A673 (cell line): ENCODE results near the gene ATF1. TPM values are rescaled to one million over a fixed set of nuclear protein-coding genes. Genes with fewer than 3 reads are reported as not detected.
"Not testable (repeated sequence)": the region's sequence is repeated elsewhere in the genome, so short reads cannot be mapped to it uniquely, and the experiment has no call there.

Experiments used
- BruUV-seq: library from RNA; stranded (reverse); fragments of 400-500 nt; replicated peaks from 2 replicates; lab custom pipeline; 2021; lab: Mats Ljungman, UMichigan
- CTCF ChIA-PET: fragments of 300-600 bp; sonication (Branson Sonifier 250); formaldehyde crosslinking; loops from one replicate; lab custom pipeline; 2022; ENCODE audit warnings: antibody characterized with exemption; lab: Charles Lee
- POLR2A ChIA-PET: fragments of 300-600 bp; sonication (Branson Sonifier 250); formaldehyde crosslinking; loops from one replicate; lab custom pipeline; 2022; ENCODE audit warnings: antibody characterized with exemption; ENCODE audit not compliant: low non-redundant PET; lab: Charles Lee
- DNase-seq: peaks from one replicate; pipeline ENCODE4 v3.0.0-alpha.2; 2015; ENCODE audit warnings: low spot score
- H3K27ac ChIP-seq: fragments of 200-600 bp; sonication (generic); 2 replicates; pipeline ENCODE4 v1.5.1; 2016; ENCODE audit warnings: mixed run types, low read depth, mild to moderate bottlenecking, mixed read lengths, antibody characterized with exemption, low read length; ENCODE audit not compliant: poor library complexity, severe bottlenecking
- H3K27me3 ChIP-seq: fragments of 200-600 bp; sonication (generic); replicated peaks from 2 replicates; pipeline ENCODE4 v1.6.1; 2017; ENCODE audit warnings: mixed run types, low read depth, mild to moderate bottlenecking, mixed read lengths, antibody characterized with exemption, low read length; ENCODE audit not compliant: insufficient read depth, poor library complexity
- H3K36me3 ChIP-seq: fragments of 200-600 bp; sonication (generic); 2 replicates; pipeline ENCODE4 v1.6.1; 2016; ENCODE audit warnings: mixed run types, mild to moderate bottlenecking, mixed read lengths, antibody characterized with exemption, low read length; ENCODE audit not compliant: insufficient read depth, poor library complexity, severe bottlenecking
- H3K4me1 ChIP-seq: fragments of 200-600 bp; sonication (generic); 2 replicates; pipeline ENCODE4 v1.6.1; 2017; ENCODE audit warnings: mixed run types, mild to moderate bottlenecking, mixed read lengths, antibody characterized with exemption, low read length; ENCODE audit not compliant: insufficient read depth, poor library complexity, severe bottlenecking
- H3K4me3 ChIP-seq: fragments of 200-600 bp; sonication (generic); 2 replicates; pipeline ENCODE4 v1.5.1; 2016; ENCODE audit warnings: low read depth, mixed run types, mild to moderate bottlenecking, mixed read lengths, low read length; ENCODE audit not compliant: poor library complexity, severe bottlenecking
- H3K9me3 ChIP-seq: fragments of 200-600 bp; sonication (generic); 2 replicates; pipeline ENCODE4 v1.6.1; 2016; ENCODE audit warnings: mixed run types, low read depth, mild to moderate bottlenecking, mixed read lengths, antibody characterized with exemption, low read length; ENCODE audit not compliant: poor library complexity, severe bottlenecking
- CTCF ChIP-seq: fragments of 300-800, 200-600 bp; sonication (generic); conservative IDR thresholded peaks from 2 replicates; pipeline ENCODE4 v1.5.1; 2017; ENCODE audit warnings: low read depth, mild to moderate bottlenecking, antibody characterized with exemption, low read length, moderate library complexity, mixed read lengths
- EZH2 ChIP-seq: fragments of 200-600 bp; sonication (generic); IDR thresholded peaks from 2 replicates; pipeline ENCODE4 v1.6.1; 2017; ENCODE audit warnings: borderline replicate concordance, low read depth, mild to moderate bottlenecking, mixed read lengths, antibody characterized with exemption, low read length; ENCODE audit not compliant: poor library complexity, severe bottlenecking
- intact Hi-C: fragments of 100-400 bp; cut with micrococcal nuclease; formaldehyde crosslinking; loops from one replicate; pipeline ENCODE4 v1.10.0; 2022; ENCODE audit not compliant: unreplicated experiment
- total RNA-seq: library from RNA; stranded (reverse); gene quantifications from 2 replicates; pipeline ENCODE4 v1.2.3, GENCODE V29; 2021

The ATF1 gene
- total RNA-seq, 1 experiment from 2014 or later, result 42.3 TPM

GRCh38 chr12:50820177-50820576, 56.3 kb downstream of the ATF1 start:
- intact Hi-C loops, result no loop called here
- no peak for TF ChIP-seq EZH2
- no peak for TF ChIP-seq CTCF
- Histone ChIP-seq H3K4me3 (no peak overlapping the region), H3K4me1 (no peaks in the 10 kb centered on the region), H3K9me3 (no peaks in the 10 kb centered on the region), H3K36me3 (peaks cover 23% of the 10 kb centered on the region), H3K27ac (no peak overlapping the region), H3K27me3 (no peaks in the 10 kb centered on the region)
- CTCF ChIA-PET, result no interaction called here
- no peak for DNase-seq
- POLR2A ChIA-PET, result no interaction called here
- BruUV-seq, result no TSS peak

- Histone ChIP-seq H3K9me3 (no peaks in the 10 kb centered on the region), H3K27me3 (no peaks in the 10 kb centered on the region), H3K27ac (no peak overlapping the region), H3K4me1 (no peaks in the 10 kb centered on the region), H3K4me3 (no peak overlapping the region), H3K36me3 (peaks cover 11% of the 10 kb centered on the region)
- intact Hi-C loops, result no loop called here
- POLR2A ChIA-PET, result no interaction called here
- no TSS peak for BruUV-seq
- DNase-seq, result no peak
- CTCF ChIA-PET, result no interaction called here
- TF ChIP-seq CTCF, result no peak
- no peak for TF ChIP-seq EZH2
Measured at GRCh38 chr12:50822082-50822481, 58.2 kb downstream of the ATF1 start.

GRCh38 chr12:50823724-50824123, 59.8 kb downstream of the ATF1 start:
- H3K4me3 ChIP-seq, H3K27me3 ChIP-seq, H3K9me3 ChIP-seq, H3K4me1 ChIP-seq, H3K27ac ChIP-seq, CTCF ChIA-PET, intact Hi-C loops, DNase-seq, BruUV-seq, POLR2A ChIA-PET: not testable (repeated sequence)
- peaks cover 11% of the 10 kb centered on the region for H3K36me3 ChIP-seq

GRCh38 chr12:50824914-50825313, 61.0 kb downstream of the ATF1 start:
- ChIA-PET POLR2A (interaction anchor here (0.6 kb wide), 1 partner anchor 95 kb away, joined by 8 read pairs; no protein-coding TSS in a partner anchor), CTCF (interaction anchor here (0.6 to 3.0 kb wide), 14 partner anchors 11 to 526 kb away, joined by 3 to 35 read pairs (median 7); partner anchors contain the start of gene LETMD1)
- Histone ChIP-seq H3K4me3 (no peak overlapping the region), H3K27me3 (no peaks in the 10 kb centered on the region), H3K9me3 (no peaks in the 10 kb centered on the region), H3K4me1 (no peaks in the 10 kb centered on the region), H3K36me3 (peaks cover 5% of the 10 kb centered on the region), H3K27ac (peak overlapping the region; percentile 54)
- intact Hi-C loops, result loop anchor here (1.0 to 5.0 kb wide), 2 partner anchors 162 to 517 kb away; no protein-coding TSS in a partner anchor
- TF ChIP-seq CTCF (no peak), EZH2 (no peak)
- no TSS peak for BruUV-seq
- DNase-seq, result no peak
